ENCODE results near the gene ROBO1.

GRCh38 chr3:79317551-79318518, 450.0 kb downstream of the ROBO1 start:
- TF ChIP-seq CTCF (IDR thresholded peaks at IDR 0.05) (no peak), POLR2A (IDR thresholded peaks at IDR 0.05) (no peak)
